GM12874 (cell line): Measurements from ENCODE around the gene UHRF1.

Source experiments
- CTCF ChIP-seq: IDR thresholded peaks from 2 replicates; pipeline ENCODE4 v1.5.1; 2011; ENCODE audit warnings: low read depth, mild to moderate bottlenecking, control low read depth, low read length, moderate library complexity; ENCODE audit not compliant: insufficient read depth

Gene UHRF1

GRCh38 chr19:4970558-4971423 lies 61.5 kb downstream of the UHRF1 start:
- TF ChIP-seq CTCF, result no peak

GRCh38 chr19:4971424-4971793 lies 62.1 kb downstream of the UHRF1 start:
- TF ChIP-seq CTCF, result no peak

- TF ChIP-seq CTCF, result no peak
These were observed 62.7 kb downstream of the UHRF1 start for GRCh38 chr19:4971816-4972495.

- TF ChIP-seq CTCF, result no peak
These were observed 63.4 kb downstream of the UHRF1 start for GRCh38 chr19:4972509-4973230.

GRCh38 chr19:4974880-4975469 lies 65.7 kb downstream of the UHRF1 start:
- no peak for TF ChIP-seq CTCF

GRCh38 chr19:4976401-4977298 lies 67.3 kb downstream of the UHRF1 start:
- TF ChIP-seq CTCF, result 0 out of 2 replicates have a peak, but pooled peaks have one; percentile 35
